Activated CD8-positive, alpha-beta T cell treated with anti-CD3 and anti-CD28 coated beads, Interleukin-2, amount 10 ng/mL, durations not matched to agents 7 days and 5 days (primary cell): ENCODE results near the gene PLEKHA5. TPM values are rescaled to one million over a fixed set of nuclear protein-coding genes. Genes with fewer than 3 reads are reported as not detected.
"Not testable (repeated sequence)": the region's sequence is repeated elsewhere in the genome, so short reads cannot be mapped to it uniquely, and the experiment has no call there.

ENCODE experiments used
- ATAC-seq: fragments of 150-1000 bp; cut with Tn5 transposase; one replicate; pipeline ENCODE4 v1.10.0; 2021; ENCODE audit warnings: moderate library complexity
- CTCF ChIA-PET: fragments of 350-600 bp; sonication (Branson Sonifier 250); formaldehyde crosslinking; loops from one replicate; lab custom pipeline; 2021; ENCODE audit warnings: antibody characterized with exemption; lab: Charles Lee
- POLR2A ChIA-PET: fragments of 350-600 bp; sonication (Branson Sonifier 250); formaldehyde crosslinking; loops from one replicate; lab custom pipeline; 2021; ENCODE audit warnings: antibody characterized with exemption; lab: Charles Lee
- DNase-seq: peaks from one replicate; pipeline ENCODE4 v3.0.0-alpha.2; 2020
- H3K27ac Mint-ChIP-seq: one replicate; pipeline ENCODE4 v1.8.0; 2021; ENCODE audit warnings: mild to moderate bottlenecking, mixed read lengths
- H3K27me3 Mint-ChIP-seq: one replicate; pipeline ENCODE4 v1.8.0; 2021; ENCODE audit warnings: low read depth, mixed read lengths
- H3K36me3 Mint-ChIP-seq: one replicate; pipeline ENCODE4 v1.8.0; 2021; ENCODE audit warnings: low read depth, mixed read lengths
- H3K4me1 Mint-ChIP-seq: one replicate; pipeline ENCODE4 v1.8.0; 2021; ENCODE audit warnings: low read depth, mixed read lengths
- H3K4me3 Mint-ChIP-seq: one replicate; pipeline ENCODE4 v1.8.0; 2021; ENCODE audit warnings: mild to moderate bottlenecking, mixed read lengths
- H3K9me3 Mint-ChIP-seq: one replicate; pipeline ENCODE4 v1.8.0; 2022; ENCODE audit warnings: mixed read lengths; ENCODE audit not compliant: insufficient read depth
- total RNA-seq, 2 experiments: library from RNA; stranded (reverse); gene quantifications; one replicate each; pipeline ENCODE4 v1.2.3, GENCODE V29; 2021

PLEKHA5 gene
- total RNA-seq, 2 experiments from 2014 or later = 3.4 to 3.7 TPM

GRCh38 chr12:19388131-19388549, 258.6 kb downstream of the PLEKHA5 start:
- Mint-ChIP-seq H3K36me3 (no peaks in the 10 kb centered on the region), H3K9me3 (no peaks in the 10 kb centered on the region), H3K27ac (no peak overlapping the region), H3K4me1 (no peaks in the 10 kb centered on the region), H3K27me3 (no peaks in the 10 kb centered on the region), H3K4me3 (no peak overlapping the region)
- DNase-seq = no peak
- no peak for ATAC-seq
- ChIA-PET CTCF (no interaction called here), POLR2A (no interaction called here)

- Mint-ChIP-seq H3K9me3 (no peaks in the 10 kb centered on the region), H3K27me3 (no peaks in the 10 kb centered on the region), H3K4me3 (no peak overlapping the region), H3K36me3 (no peaks in the 10 kb centered on the region), H3K4me1 (no peaks in the 10 kb centered on the region), H3K27ac (no peak overlapping the region)
- ATAC-seq (no peak), DNase-seq (no peak)
- POLR2A ChIA-PET = no interaction called here
- CTCF ChIA-PET = no interaction called here
Observed at GRCh38 chr12:19390051-19390598, 260.6 kb downstream of the PLEKHA5 start.

- DNase-seq, ATAC-seq, H3K4me3 Mint-ChIP-seq, H3K27ac Mint-ChIP-seq, POLR2A ChIA-PET, H3K36me3 Mint-ChIP-seq, CTCF ChIA-PET, H3K27me3 Mint-ChIP-seq, H3K4me1 Mint-ChIP-seq, H3K9me3 Mint-ChIP-seq: not testable (repeated sequence)
Observed at GRCh38 chr12:19392644-19393043, 263.1 kb downstream of the PLEKHA5 start.

GRCh38 chr12:19394385-19394784, 264.9 kb downstream of the PLEKHA5 start:
- ATAC-seq (no peak), DNase-seq (no peak)
- Mint-ChIP-seq H3K4me1 (no peaks in the 10 kb centered on the region), H3K27ac (no peak overlapping the region), H3K9me3 (no peaks in the 10 kb centered on the region), H3K27me3 (no peaks in the 10 kb centered on the region), H3K4me3 (no peak overlapping the region), H3K36me3 (no peaks in the 10 kb centered on the region)
- ChIA-PET CTCF (interaction anchor here (0.6 kb wide), 1 partner anchor 18 kb away, joined by 3 read pairs; no protein-coding TSS in a partner anchor), POLR2A (no interaction called here)

- peaks cover 3% of the 10 kb centered on the region for H3K4me1 Mint-ChIP-seq
- POLR2A ChIA-PET = no interaction called here
Observed at GRCh38 chr12:19397534-19397933, 268.0 kb downstream of the PLEKHA5 start.

GRCh38 chr12:19398376-19399363, 269.1 kb downstream of the PLEKHA5 start:
- Mint-ChIP-seq H3K4me3 (no peak overlapping the region), H3K27ac (no peak overlapping the region), H3K4me1 (peaks cover 12% of the 10 kb centered on the region), H3K9me3 (no peaks in the 10 kb centered on the region), H3K27me3 (no peaks in the 10 kb centered on the region), H3K36me3 (no peaks in the 10 kb centered on the region)
- ChIA-PET CTCF (no interaction called here), POLR2A (no interaction called here)
- ATAC-seq (no peak), DNase-seq (no peak)

More at GRCh38 chr12:19397534-19397933, 268.0 kb downstream of the PLEKHA5 start:
- CTCF ChIA-PET = no interaction called here
- Mint-ChIP-seq H3K27me3 (no peaks in the 10 kb centered on the region), H3K27ac (no peak overlapping the region), H3K36me3 (no peaks in the 10 kb centered on the region), H3K4me3 (no peak overlapping the region), H3K9me3 (no peaks in the 10 kb centered on the region)
- ATAC-seq (no peak), DNase-seq (no peak)

- ATAC-seq, H3K4me3 Mint-ChIP-seq, H3K27ac Mint-ChIP-seq, DNase-seq, H3K27me3 Mint-ChIP-seq, H3K9me3 Mint-ChIP-seq, CTCF ChIA-PET: not testable (repeated sequence)
- POLR2A ChIA-PET = interaction anchor here (1.0 kb wide), 1 partner anchor 45 kb away, joined by 3 read pairs; no protein-coding TSS in a partner anchor
- Mint-ChIP-seq H3K36me3 (peaks cover 12% of the 10 kb centered on the region), H3K4me1 (peaks cover 26% of the 10 kb centered on the region)
Observed at GRCh38 chr12:19400649-19401285, 271.2 kb downstream of the PLEKHA5 start.

- peak overlapping the region; percentile 22 for H3K27ac Mint-ChIP-seq
- no peaks in the 10 kb centered on the region for H3K27me3 Mint-ChIP-seq
- H3K36me3 Mint-ChIP-seq = peaks cover 13% of the 10 kb centered on the region
- ATAC-seq (no peak), DNase-seq (no peak)
- POLR2A ChIA-PET = interaction anchor here (0.6 kb wide), 1 partner anchor 280 kb away, joined by 3 read pairs; no protein-coding TSS in a partner anchor
- H3K4me1 Mint-ChIP-seq = peaks cover 27% of the 10 kb centered on the region
- CTCF ChIA-PET = no interaction called here
- peaks cover 8% of the 10 kb centered on the region for H3K9me3 Mint-ChIP-seq
- H3K4me3 Mint-ChIP-seq = no peak overlapping the region
Observed at GRCh38 chr12:19402211-19402610, 272.7 kb downstream of the PLEKHA5 start.

GRCh38 chr12:19402743-19403431, 273.4 kb downstream of the PLEKHA5 start:
- Mint-ChIP-seq H3K4me3 (no peak overlapping the region), H3K4me1 (peaks cover 27% of the 10 kb centered on the region), H3K27ac (peak overlapping the region; percentile 22), H3K9me3 (peaks cover 8% of the 10 kb centered on the region), H3K36me3 (peaks cover 13% of the 10 kb centered on the region), H3K27me3 (no peaks in the 10 kb centered on the region)
- CTCF ChIA-PET = no interaction called here
- POLR2A ChIA-PET = no interaction called here
- DNase-seq = no peak
- ATAC-seq = no peak

GRCh38 chr12:19404242-19404880, 274.8 kb downstream of the PLEKHA5 start:
- Mint-ChIP-seq H3K4me3 (peak overlapping the region; percentile 49), H3K27ac (peak overlapping the region; percentile 97), H3K36me3 (peaks cover 13% of the 10 kb centered on the region), H3K4me1 (peaks cover 27% of the 10 kb centered on the region), H3K27me3 (no peaks in the 10 kb centered on the region), H3K9me3 (peaks cover 8% of the 10 kb centered on the region)
- peak; percentile 87 for ATAC-seq
- DNase-seq = peak; percentile 58
- POLR2A ChIA-PET = interaction anchor here (0.6 to 0.7 kb wide), 2 partner anchors 35 to 37 kb away, joined by 3 read pairs; partner anchors contain the start of gene AEBP2
- CTCF ChIA-PET = no interaction called here

GRCh38 chr12:19409376-19409775, 279.8 kb downstream of the PLEKHA5 start:
- POLR2A ChIA-PET = no interaction called here

More at GRCh38 chr12:19409376-19409775, 279.8 kb downstream of the PLEKHA5 start:
- Mint-ChIP-seq H3K9me3 (peaks cover 4% of the 10 kb centered on the region), H3K27ac (no peak overlapping the region), H3K4me1 (peaks cover 16% of the 10 kb centered on the region), H3K36me3 (peaks cover 7% of the 10 kb centered on the region), H3K4me3 (no peak overlapping the region), H3K27me3 (no peaks in the 10 kb centered on the region)
- DNase-seq (no peak), ATAC-seq (no peak)
- CTCF ChIA-PET = no interaction called here
